A673 (cell line): Measurements from ENCODE around the gene HMOX2. TPM values are rescaled to one million over a fixed set of nuclear protein-coding genes. Genes with fewer than 3 reads are reported as not detected.

ENCODE experiments used
- BruUV-seq: library from RNA; stranded (reverse); fragments of 400-500 nt; replicated peaks from 2 replicates; lab custom pipeline; 2021; lab: Mats Ljungman, UMichigan
- CTCF ChIA-PET: fragments of 300-600 bp; sonication (Branson Sonifier 250); formaldehyde crosslinking; loops from one replicate; lab custom pipeline; 2022; ENCODE audit warnings: antibody characterized with exemption; lab: Charles Lee
- POLR2A ChIA-PET: fragments of 300-600 bp; sonication (Branson Sonifier 250); formaldehyde crosslinking; loops from one replicate; lab custom pipeline; 2022; ENCODE audit warnings: antibody characterized with exemption; ENCODE audit not compliant: low non-redundant PET; lab: Charles Lee
- DNase-seq: peaks from one replicate; pipeline ENCODE4 v3.0.0-alpha.2; 2015; ENCODE audit warnings: low spot score
- H3K27ac ChIP-seq: fragments of 200-600 bp; sonication (generic); 2 replicates; pipeline ENCODE4 v1.5.1; 2016; ENCODE audit warnings: mixed run types, low read depth, mild to moderate bottlenecking, mixed read lengths, antibody characterized with exemption, low read length; ENCODE audit not compliant: poor library complexity, severe bottlenecking
- H3K27me3 ChIP-seq: fragments of 200-600 bp; sonication (generic); replicated peaks from 2 replicates; pipeline ENCODE4 v1.6.1; 2017; ENCODE audit warnings: mixed run types, low read depth, mild to moderate bottlenecking, mixed read lengths, antibody characterized with exemption, low read length; ENCODE audit not compliant: insufficient read depth, poor library complexity
- H3K36me3 ChIP-seq: fragments of 200-600 bp; sonication (generic); 2 replicates; pipeline ENCODE4 v1.6.1; 2016; ENCODE audit warnings: mixed run types, mild to moderate bottlenecking, mixed read lengths, antibody characterized with exemption, low read length; ENCODE audit not compliant: insufficient read depth, poor library complexity, severe bottlenecking
- H3K4me1 ChIP-seq: fragments of 200-600 bp; sonication (generic); 2 replicates; pipeline ENCODE4 v1.6.1; 2017; ENCODE audit warnings: mixed run types, mild to moderate bottlenecking, mixed read lengths, antibody characterized with exemption, low read length; ENCODE audit not compliant: insufficient read depth, poor library complexity, severe bottlenecking
- H3K4me3 ChIP-seq: fragments of 200-600 bp; sonication (generic); 2 replicates; pipeline ENCODE4 v1.5.1; 2016; ENCODE audit warnings: low read depth, mixed run types, mild to moderate bottlenecking, mixed read lengths, low read length; ENCODE audit not compliant: poor library complexity, severe bottlenecking
- H3K9me3 ChIP-seq: fragments of 200-600 bp; sonication (generic); 2 replicates; pipeline ENCODE4 v1.6.1; 2016; ENCODE audit warnings: mixed run types, low read depth, mild to moderate bottlenecking, mixed read lengths, antibody characterized with exemption, low read length; ENCODE audit not compliant: poor library complexity, severe bottlenecking
- EZH2 ChIP-seq: fragments of 200-600 bp; sonication (generic); IDR thresholded peaks from 2 replicates; pipeline ENCODE4 v1.6.1; 2017; ENCODE audit warnings: borderline replicate concordance, low read depth, mild to moderate bottlenecking, mixed read lengths, antibody characterized with exemption, low read length; ENCODE audit not compliant: poor library complexity, severe bottlenecking
- intact Hi-C: fragments of 100-400 bp; cut with micrococcal nuclease; formaldehyde crosslinking; loops from one replicate; pipeline ENCODE4 v1.10.0; 2022; ENCODE audit not compliant: unreplicated experiment
- total RNA-seq: library from RNA; stranded (reverse); gene quantifications from 2 replicates; pipeline ENCODE4 v1.2.3, GENCODE V29; 2021
- TF ChIP-seq, protein P1 (sequence below): fragments of 300-800, 200-600 bp; sonication (generic); conservative IDR thresholded peaks from 2 replicates; pipeline ENCODE4 v1.5.1; 2017; ENCODE audit warnings: low read depth, mild to moderate bottlenecking, antibody characterized with exemption, low read length, moderate library complexity, mixed read lengths

The HMOX2 gene
- total RNA-seq, 1 experiment from 2014 or later: 63.0 TPM

DNA sequence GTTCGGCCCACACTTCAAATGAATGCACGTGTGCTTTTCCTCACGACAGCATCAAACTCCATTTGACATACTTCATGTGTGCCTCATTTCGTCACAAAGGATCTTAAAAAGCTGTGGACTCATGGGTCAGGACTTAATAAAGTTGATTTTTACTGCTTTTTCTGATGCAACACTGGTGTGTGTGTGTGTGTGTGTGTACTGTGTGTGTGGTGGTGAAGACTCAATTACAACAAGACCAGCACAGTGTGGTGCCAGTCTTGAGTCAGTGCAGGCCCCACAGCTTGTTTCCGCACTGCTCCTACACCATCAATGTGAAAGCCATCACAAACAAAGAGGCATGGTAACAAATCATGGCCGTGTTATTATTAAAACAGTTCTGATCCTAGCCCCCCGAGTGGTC, 44.7 kb downstream of the HMOX2 start:
- intact Hi-C loops: no loop called here
- POLR2A ChIA-PET: no interaction called here
- no peaks in the 10 kb centered on the region for H3K27me3 ChIP-seq
- peaks cover 27% of the 10 kb centered on the region for H3K4me1 ChIP-seq
- no peak for DNase-seq
- TF ChIP-seq, protein P1, sequence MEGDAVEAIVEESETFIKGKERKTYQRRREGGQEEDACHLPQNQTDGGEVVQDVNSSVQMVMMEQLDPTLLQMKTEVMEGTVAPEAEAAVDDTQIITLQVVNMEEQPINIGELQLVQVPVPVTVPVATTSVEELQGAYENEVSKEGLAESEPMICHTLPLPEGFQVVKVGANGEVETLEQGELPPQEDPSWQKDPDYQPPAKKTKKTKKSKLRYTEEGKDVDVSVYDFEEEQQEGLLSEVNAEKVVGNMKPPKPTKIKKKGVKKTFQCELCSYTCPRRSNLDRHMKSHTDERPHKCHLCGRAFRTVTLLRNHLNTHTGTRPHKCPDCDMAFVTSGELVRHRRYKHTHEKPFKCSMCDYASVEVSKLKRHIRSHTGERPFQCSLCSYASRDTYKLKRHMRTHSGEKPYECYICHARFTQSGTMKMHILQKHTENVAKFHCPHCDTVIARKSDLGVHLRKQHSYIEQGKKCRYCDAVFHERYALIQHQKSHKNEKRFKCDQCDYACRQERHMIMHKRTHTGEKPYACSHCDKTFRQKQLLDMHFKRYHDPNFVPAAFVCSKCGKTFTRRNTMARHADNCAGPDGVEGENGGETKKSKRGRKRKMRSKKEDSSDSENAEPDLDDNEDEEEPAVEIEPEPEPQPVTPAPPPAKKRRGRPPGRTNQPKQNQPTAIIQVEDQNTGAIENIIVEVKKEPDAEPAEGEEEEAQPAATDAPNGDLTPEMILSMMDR: no peak
- TF ChIP-seq EZH2: no peak
- peak overlapping the region; percentile 74 for H3K27ac ChIP-seq
- CTCF ChIA-PET: interaction anchor here (0.6 kb wide), 1 partner anchor 29 kb away, joined by 4 read pairs; no protein-coding TSS in a partner anchor
- no peaks in the 10 kb centered on the region for H3K36me3 ChIP-seq
- H3K9me3 ChIP-seq: no peaks in the 10 kb centered on the region
- no TSS peak for BruUV-seq
- H3K4me3 ChIP-seq: no peak overlapping the region

DNA sequence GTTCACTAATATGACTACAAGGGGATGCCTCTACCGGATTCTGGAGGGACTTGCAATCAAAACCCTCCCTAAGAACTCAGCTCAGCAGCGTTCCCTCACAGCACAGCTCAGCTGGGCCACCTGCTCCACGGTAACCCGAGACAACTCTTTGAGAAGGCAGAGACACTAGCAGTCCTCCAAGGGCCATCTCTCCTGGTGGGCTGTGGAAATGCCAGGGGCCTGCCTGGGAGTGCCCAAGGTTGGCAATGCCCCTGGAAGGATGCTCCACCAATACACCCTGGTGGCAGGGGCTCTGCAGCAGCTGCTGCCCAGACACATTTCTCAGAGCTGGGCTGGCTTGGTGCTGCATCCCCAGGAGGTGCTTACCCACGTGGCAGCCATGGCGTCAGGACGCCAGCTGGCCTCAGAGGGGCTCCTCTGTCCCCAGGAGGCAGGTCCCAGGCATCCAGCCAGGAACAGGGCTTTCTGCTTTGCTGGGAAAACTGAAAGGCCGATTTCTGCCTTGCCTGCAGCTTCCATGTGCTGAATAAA, 45.9 kb downstream of the HMOX2 start:
- Histone ChIP-seq H3K27me3 (no peaks in the 10 kb centered on the region), H3K4me3 (no peak overlapping the region), H3K36me3 (no peaks in the 10 kb centered on the region), H3K27ac (peak overlapping the region; percentile 74), H3K4me1 (peaks cover 27% of the 10 kb centered on the region), H3K9me3 (no peaks in the 10 kb centered on the region)
- CTCF ChIA-PET: no interaction called here
- DNase-seq: peak; percentile 81
- no peak for TF ChIP-seq EZH2
- TF ChIP-seq, protein P1: no peak
- intact Hi-C loops: no loop called here
- no TSS peak for BruUV-seq
- POLR2A ChIA-PET: interaction anchor here (0.6 kb wide), 1 partner anchor 12 kb away, joined by 5 read pairs; no protein-coding TSS in a partner anchor

DNA sequence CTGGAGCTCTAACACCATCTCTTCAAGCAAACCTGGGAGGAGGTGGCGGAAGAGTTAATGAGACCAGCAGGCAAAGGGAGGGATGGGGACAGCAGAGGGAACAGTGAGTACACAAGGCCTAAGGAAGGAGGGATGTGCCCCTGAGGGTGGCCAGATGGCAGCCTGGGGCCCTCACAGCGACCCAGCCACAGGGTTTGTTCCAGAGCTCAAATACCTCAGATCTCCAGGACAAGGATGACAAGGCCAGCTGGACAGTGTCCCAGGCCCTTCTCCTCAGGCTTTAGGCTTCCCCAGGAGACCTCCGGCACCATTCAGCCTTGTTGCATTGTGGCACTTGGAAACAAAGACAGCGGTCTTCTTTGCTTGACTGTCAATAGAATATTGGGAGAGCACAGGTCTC, 47.5 kb downstream of the HMOX2 start:
- POLR2A ChIA-PET: no interaction called here
- CTCF ChIA-PET: no interaction called here
- H3K9me3 ChIP-seq: no peaks in the 10 kb centered on the region
- peaks cover 27% of the 10 kb centered on the region for H3K4me1 ChIP-seq
- intact Hi-C loops: no loop called here
- DNase-seq: no peak
- no peaks in the 10 kb centered on the region for H3K36me3 ChIP-seq
- TF ChIP-seq, protein P1: no peak
- TF ChIP-seq EZH2: no peak
- no peak overlapping the region for H3K4me3 ChIP-seq
- BruUV-seq: no TSS peak
- no peaks in the 10 kb centered on the region for H3K27me3 ChIP-seq
- no peak overlapping the region for H3K27ac ChIP-seq
